Measurements from ENCODE around the gene PDE2A. TPM values are rescaled to one million over a fixed set of nuclear protein-coding genes. Genes with fewer than 3 reads are reported as not detected.
A peak's percentile ranks its signal among the peaks of the same experiment; 100 is the strongest.

Gene PDE2A
- total and polyA plus RNA-seq, 3 donors from 2014 or later = 14.1 to 20.6 (median 15.2) TPM

DNA sequence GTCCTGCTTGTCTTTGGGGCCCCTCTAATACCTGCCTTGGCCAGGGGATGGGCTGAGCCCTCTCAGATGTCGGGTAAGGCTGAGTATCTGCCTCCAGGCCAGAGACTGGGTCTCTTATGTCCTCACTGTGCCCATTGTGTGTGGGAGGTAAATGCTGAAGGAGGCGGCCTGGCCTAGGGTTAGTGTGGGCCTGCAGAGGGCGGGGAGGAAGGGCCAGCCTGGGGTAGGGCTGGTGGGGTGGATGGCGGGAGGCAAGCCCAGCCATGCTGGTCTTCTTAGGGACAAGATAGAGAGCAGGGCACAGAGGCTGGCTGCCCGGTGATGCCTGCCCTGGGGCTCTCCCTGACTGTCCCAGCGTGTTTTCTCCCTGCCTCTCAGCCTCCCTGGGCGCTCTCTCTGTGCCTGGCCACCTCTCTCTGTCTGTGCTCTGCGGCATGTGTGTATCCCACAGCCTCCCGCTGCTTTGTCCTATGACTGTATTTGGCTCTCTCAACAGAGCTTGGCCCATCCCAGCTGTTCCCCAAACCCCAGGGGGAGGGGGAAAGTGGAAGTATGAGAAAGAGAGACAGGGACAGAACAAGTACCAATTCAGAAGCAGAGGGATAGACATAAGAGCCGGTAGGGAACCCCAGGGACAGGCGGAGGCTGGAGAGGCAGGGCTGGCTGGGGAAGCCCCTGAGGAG lies 57.0 kb downstream of the PDE2A start:
- Histone ChIP-seq H3K27me3 (no peaks in the 10 kb centered on the region), H3K4me1 (peaks cover 32% of the 10 kb centered on the region), H3K27ac (peak overlapping the region; percentile 59 to 63), H3K4me3 (no peak overlapping the region), H3K9me3 (no peaks in the 10 kb centered on the region), H3K36me3 (ENCODE audit: low read depth, missing control alignments) (no peaks in the 10 kb centered on the region)
- DNase-seq = peak; percentile 63
- WGBS, 2 donors = 34 to 62% methylated on average over 8 to 11 of the region's 11 CpGs
- TF ChIP-seq POLR2A (IDR thresholded peaks at IDR 0.05) = no peak
- TF ChIP-seq CTCF (IDR thresholded peaks at IDR 0.05) = no peak
- intact Hi-C loops (cut with DNase I; ENCODE audit: low total_unique reads) = no loop called here

DNA sequence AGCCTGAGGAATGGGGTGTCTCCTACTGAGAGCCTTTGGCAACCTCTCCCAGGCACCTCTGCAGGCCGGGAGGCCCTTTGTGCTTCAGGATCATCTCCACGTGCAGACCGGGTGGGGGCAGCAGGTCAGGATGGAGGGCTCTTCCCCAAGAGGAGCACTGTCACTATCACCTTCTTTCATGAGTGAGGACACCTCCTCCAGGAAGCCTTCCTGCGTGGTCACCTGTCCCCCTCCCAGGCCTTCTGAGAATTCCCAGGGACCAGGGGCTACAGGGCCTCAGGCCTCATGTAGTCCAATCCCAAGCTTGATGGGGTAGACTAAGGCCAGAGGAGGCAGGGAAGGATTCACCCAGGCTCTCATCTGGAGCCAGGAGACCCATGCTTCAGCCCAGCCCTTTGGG lies 57.6 kb downstream of the PDE2A start:
- DNase-seq = no peak
- intact Hi-C loops (cut with DNase I; ENCODE audit: low total_unique reads) = no loop called here
- WGBS, 2 donors = 85 to 100% methylated on average over 1 to 4 of the region's 4 CpGs
- TF ChIP-seq POLR2A (IDR thresholded peaks at IDR 0.05) (no peak), CTCF (IDR thresholded peaks at IDR 0.05) (no peak)
- H3K27me3 ChIP-seq = no peaks in the 10 kb centered on the region
- no peak overlapping the region for H3K4me3 ChIP-seq
- no peaks in the 10 kb centered on the region for H3K36me3 ChIP-seq (ENCODE audit: low read depth, missing control alignments)
- peak overlapping the region; percentile 59 to 63 for H3K27ac ChIP-seq
- no peaks in the 10 kb centered on the region for H3K9me3 ChIP-seq
- peaks cover 32% of the 10 kb centered on the region for H3K4me1 ChIP-seq

GRCh38 chr11:72615329-72615728 lies 58.9 kb downstream of the PDE2A start:
- peaks cover 32% of the 10 kb centered on the region for H3K4me1 ChIP-seq
- 69 to 70% methylated on average over 3 of the region's 3 CpGs for WGBS, 2 donors

DNA sequence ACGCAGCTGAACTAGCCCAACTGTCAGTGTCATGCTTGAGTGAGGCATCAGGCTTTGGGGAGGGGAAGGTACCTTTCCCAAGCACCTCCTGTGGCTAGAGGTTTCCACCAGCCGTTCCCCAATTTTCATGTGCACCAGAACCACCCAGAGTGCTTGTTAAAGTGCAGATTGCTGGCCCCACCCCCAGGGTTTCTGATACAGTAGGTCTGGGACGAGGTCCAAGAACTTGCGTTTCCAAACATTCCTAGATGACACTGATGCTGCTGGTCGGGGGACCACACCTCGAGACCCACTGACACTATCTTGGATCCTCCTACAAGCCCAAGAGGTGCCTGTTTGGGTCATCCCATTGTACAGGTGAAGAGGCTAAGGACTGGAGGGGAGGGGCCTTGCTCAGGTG lies 59.8 kb downstream of the PDE2A start:
- Histone ChIP-seq H3K27me3 (no peaks in the 10 kb centered on the region), H3K36me3 (ENCODE audit: low read depth, missing control alignments) (no peaks in the 10 kb centered on the region), H3K27ac (no peak overlapping the region), H3K9me3 (no peaks in the 10 kb centered on the region), H3K4me3 (no peak overlapping the region), H3K4me1 (peaks cover 32% of the 10 kb centered on the region)
- 41 to 47% methylated on average over 5 to 6 of the region's 6 CpGs for WGBS, 2 donors
- peak; percentile 50 for DNase-seq
- intact Hi-C loops (cut with DNase I; ENCODE audit: low total_unique reads) = no loop called here
- no peak for TF ChIP-seq POLR2A (IDR thresholded peaks at IDR 0.05)
- TF ChIP-seq CTCF (IDR thresholded peaks at IDR 0.05) = no peak

More at GRCh38 chr11:72615329-72615728, 58.9 kb downstream of the PDE2A start:
- TF ChIP-seq POLR2A (IDR thresholded peaks at IDR 0.05) (no peak), CTCF (IDR thresholded peaks at IDR 0.05) (no peak)
- intact Hi-C loops (cut with DNase I; ENCODE audit: low total_unique reads) = no loop called here
- Histone ChIP-seq H3K27ac (no peak overlapping the region), H3K4me3 (no peak overlapping the region), H3K36me3 (ENCODE audit: low read depth, missing control alignments) (no peaks in the 10 kb centered on the region), H3K9me3 (no peaks in the 10 kb centered on the region), H3K27me3 (no peaks in the 10 kb centered on the region)
- no peak for DNase-seq

DNA sequence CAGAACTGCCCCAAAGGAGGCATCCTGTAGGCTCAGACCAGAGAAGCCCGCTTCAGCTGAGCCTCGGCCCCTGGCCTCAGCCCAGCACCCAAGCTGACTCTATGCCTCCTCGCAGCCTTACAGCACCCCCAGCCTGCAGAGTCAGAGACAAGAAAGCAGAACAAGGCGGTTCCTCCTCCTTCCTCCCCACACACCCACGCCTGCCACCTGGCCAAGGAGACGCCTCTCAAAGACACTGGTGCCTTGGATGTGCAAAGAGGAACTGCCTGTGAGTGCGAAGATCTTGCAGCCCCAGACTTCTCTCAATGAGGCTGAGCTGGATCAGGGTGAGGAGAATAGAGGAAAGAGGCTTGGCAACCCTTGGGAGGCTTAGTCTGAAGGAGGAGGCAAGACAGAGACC lies 60.2 kb downstream of the PDE2A start:
- Histone ChIP-seq H3K27me3 (no peaks in the 10 kb centered on the region), H3K36me3 (ENCODE audit: low read depth, missing control alignments) (no peaks in the 10 kb centered on the region), H3K9me3 (no peaks in the 10 kb centered on the region), H3K4me1 (peaks cover 31% of the 10 kb centered on the region), H3K4me3 (no peak overlapping the region), H3K27ac (no peak overlapping the region)
- TF ChIP-seq CTCF (IDR thresholded peaks at IDR 0.05) (no peak), POLR2A (IDR thresholded peaks at IDR 0.05) (no peak)
- 51 to 74% methylated on average over 7 of the region's 7 CpGs for WGBS, 2 donors
- peak; percentile 29 for DNase-seq
- intact Hi-C loops (cut with DNase I; ENCODE audit: low total_unique reads) = no loop called here
